ENCODE measurements around the gene MAS1L. TPM values are rescaled to one million over a fixed set of nuclear protein-coding genes. Genes with fewer than 3 reads are reported as not detected.

Gene MAS1L
- total RNA-seq, 1 experiment from 2014 or later: not detected

- RAD21 ChIA-PET (ENCODE audit: low non-redundant PET in 1 of 2, low total read pairs in 2 of 2, uncharacterized antibody in 2 of 2, unreplicated experiment in 2 of 2): no interaction called here
- Histone ChIP-seq H3K27ac (ENCODE audit: low read depth, low read length) (no peak overlapping the region), H3K4me3 (replicated peaks in 1 of 2; ENCODE audit: low read depth in 1 of 2, low read length in 2 of 2) (no peak overlapping the region), H3K4me2 (ENCODE audit: low read length) (peak overlapping the region; percentile 50), H4K20me1 (ENCODE audit: insufficient read depth) (no peaks in the 10 kb centered on the region), H3K36me3 (ENCODE audit: control insufficient read depth in 1 of 2, insufficient read depth in 2 of 2, low read length in 2 of 2) (no peaks in the 10 kb centered on the region), H3K79me2 (ENCODE audit: insufficient read depth, low read length) (no peaks in the 10 kb centered on the region), H3K4me1 (ENCODE audit: control insufficient read depth in 1 of 2, insufficient read depth in 2 of 2, low read length in 2 of 2) (peaks cover 5 to 8% of the 10 kb centered on the region in 2 experiments; a peak in 3 of 4 replicates), H3K9ac (ENCODE audit: low read length) (no peak overlapping the region), H3K9me3 (ENCODE audit: control insufficient read depth in 1 of 2, insufficient read depth in 1 of 2, low read depth in 1 of 2, low read length in 2 of 2) (no peaks in the 10 kb centered on the region), H2AFZ (ENCODE audit: low read depth, low read length, poor library complexity, severe bottlenecking) (peak overlapping the region; percentile 65), H3K27me3 (ENCODE audit: insufficient read depth, low read length) (no peaks in the 10 kb centered on the region), H3K9me2 (ENCODE audit: insufficient read depth) (no peaks in the 10 kb centered on the region)
- no TSS peak for BruUV-seq (replicated peaks)
- peak; percentile 32 for DNase-seq (ENCODE audit: low read depth, low spot score)
- CTCF ChIA-PET: no interaction called here
- intact Hi-C loops (cut with micrococcal nuclease): no loop called here
- POLR2A ChIA-PET: no interaction called here
- ATAC-seq: peak; percentile 97
- TF ChIP-seq FOSL1 (IDR thresholded peaks at IDR 0.05; ENCODE audit: low read depth): peak; percentile 68
- no peak for TF ChIP-seq CTCF (IDR thresholded peaks at IDR 0.05 in 2 of 3, conservative IDR thresholded peaks at IDR 0.05 in 1 of 3; ENCODE audit: borderline replicate concordance in 1 of 3, insufficient read depth in 1 of 3, low read depth in 2 of 3, low read length in 2 of 3)
- TF ChIP-seq ZBTB33 (IDR thresholded peaks at IDR 0.05; ENCODE audit: extremely low read depth, insufficient replicate concordance, low read length): no peak
- TF ChIP-seq ZFX (IDR thresholded peaks at IDR 0.05): no peak
- peak; percentile 42; the same call in 1 of the 2 replicates for TF ChIP-seq SP1 (IDR thresholded peaks at IDR 0.05; ENCODE audit: low read depth)
- TF ChIP-seq CEBPB (IDR thresholded peaks at IDR 0.05; ENCODE audit: low read depth): peak; percentile 45; the same call in 1 of the 2 replicates
- TF ChIP-seq EZH2 (IDR thresholded peaks at IDR 0.05): no peak
- TF ChIP-seq ATF3 (IDR thresholded peaks at IDR 0.05): no peak
- TF ChIP-seq YY1 (IDR thresholded peaks at IDR 0.05; ENCODE audit: extremely low read depth, insufficient replicate concordance, low read depth, low read length): no peak
- TF ChIP-seq ELF1 (IDR thresholded peaks at IDR 0.05; ENCODE audit: borderline replicate concordance, low read depth): no peak
- TF ChIP-seq EZH2phosphoT487 (IDR thresholded peaks at IDR 0.05; ENCODE audit: borderline replicate concordance): no peak
- no peak for TF ChIP-seq REST (IDR thresholded peaks at IDR 0.05; ENCODE audit: low read depth)
- TF ChIP-seq RAD21 (IDR thresholded peaks at IDR 0.05; ENCODE audit: low read depth): no peak
- TF ChIP-seq EGR1 (IDR thresholded peaks at IDR 0.05; ENCODE audit: low read depth): no peak
- no peak for TF ChIP-seq SIN3A (IDR thresholded peaks at IDR 0.05; ENCODE audit: low read depth)
- TF ChIP-seq MAX (IDR thresholded peaks at IDR 0.05): peak; percentile 13; the same call in 1 of the 2 replicates
- peak; percentile 69 for TF ChIP-seq JUND (IDR thresholded peaks at IDR 0.05)
- peak; percentile 68; the same call in 1 of the 2 replicates for TF ChIP-seq CBX3 (IDR thresholded peaks at IDR 0.05; ENCODE audit: low read depth)
Observed at GRCh38 chr6:29516108-29516507, 28.4 kb upstream of the MAS1L start.

All from HCT116 (cell line).